HUES48 (cell line): ENCODE results near the gene FTO.

ENCODE experiments used
- H3K27ac ChIP-seq: one replicate; pipeline ENCODE4 v1.7.0; 2013; ENCODE audit warnings: low read depth, low read length, inconsistent platforms
- H3K27me3 ChIP-seq: 2 replicates; pipeline ENCODE4 v1.6.1; 2013; ENCODE audit warnings: mild to moderate bottlenecking, low read length; ENCODE audit not compliant: control insufficient read depth, insufficient read depth
- H3K36me3 ChIP-seq: 2 replicates; pipeline ENCODE4 v1.6.1; 2013; ENCODE audit warnings: low read length; ENCODE audit not compliant: control insufficient read depth, insufficient read depth
- H3K4me1 ChIP-seq: 2 replicates; pipeline ENCODE4 v1.6.1; 2013; ENCODE audit warnings: mild to moderate bottlenecking, low read length; ENCODE audit not compliant: control insufficient read depth, insufficient read depth
- H3K4me3 ChIP-seq: 2 replicates; pipeline ENCODE4 v1.5.1; 2013; ENCODE audit warnings: mild to moderate bottlenecking, low read depth, low read length
- H3K9ac ChIP-seq: 2 replicates; pipeline ENCODE4 v1.6.1; 2013; ENCODE audit warnings: mild to moderate bottlenecking, low read depth, low read length, moderate library complexity
- H3K9me3 ChIP-seq: 2 replicates; pipeline ENCODE4 v1.6.1; 2013; ENCODE audit warnings: low read length; ENCODE audit not compliant: control insufficient read depth, insufficient read depth

The FTO gene

DNA sequence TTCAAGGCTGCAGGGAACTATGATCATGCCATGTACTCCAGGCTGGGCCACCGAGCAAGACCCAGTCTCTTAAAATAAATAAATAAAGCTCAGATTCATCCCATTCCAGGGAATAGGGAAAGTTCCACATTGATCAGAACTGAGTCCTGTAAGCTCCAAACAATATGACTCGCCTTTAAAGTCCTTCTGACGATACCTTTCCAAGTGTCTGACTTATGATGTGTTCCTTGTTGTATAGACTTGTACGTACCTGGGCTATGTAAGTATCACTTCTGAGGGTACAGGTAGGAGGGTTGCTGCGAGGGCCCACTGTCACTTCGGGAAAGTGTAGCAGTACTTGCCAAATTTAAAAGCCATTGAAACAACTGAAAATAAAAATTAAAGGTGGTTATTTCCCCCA lies 329.8 kb downstream of the FTO start:
- H3K4me3 ChIP-seq = no peak overlapping the region
- no peaks in the 10 kb centered on the region for H3K36me3 ChIP-seq
- no peaks in the 10 kb centered on the region for H3K9me3 ChIP-seq
- no peak overlapping the region for H3K27ac ChIP-seq
- H3K4me1 ChIP-seq = 0 out of 2 replicates have a peak, but pooled peaks cover 2% of the 10 kb centered on the region
- H3K27me3 ChIP-seq = no peaks in the 10 kb centered on the region
- H3K9ac ChIP-seq = no peak overlapping the region

DNA sequence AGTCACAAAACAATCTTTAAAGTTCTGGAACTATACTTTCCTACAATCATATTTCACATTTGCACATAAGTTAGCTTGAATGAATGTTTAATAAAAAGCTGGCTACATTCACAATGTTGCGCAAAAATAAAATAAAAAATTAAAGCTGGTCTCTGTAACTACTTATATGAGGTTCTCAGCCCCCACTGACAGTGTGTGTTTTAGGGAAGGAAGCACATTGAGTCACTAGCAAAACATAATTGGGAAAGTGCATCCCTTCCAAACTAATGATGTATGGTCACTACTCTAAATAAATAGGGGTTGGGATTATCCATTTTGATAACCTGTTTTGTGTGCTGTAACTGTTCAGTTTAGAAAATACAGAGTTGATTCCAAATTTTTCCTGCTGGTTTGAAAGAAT lies 330.7 kb downstream of the FTO start:
- H3K4me1 ChIP-seq = 0 out of 2 replicates have a peak, but pooled peaks cover 6% of the 10 kb centered on the region
- no peaks in the 10 kb centered on the region for H3K9me3 ChIP-seq
- H3K27ac ChIP-seq = no peak overlapping the region
- no peaks in the 10 kb centered on the region for H3K27me3 ChIP-seq
- H3K9ac ChIP-seq = no peak overlapping the region
- no peaks in the 10 kb centered on the region for H3K36me3 ChIP-seq
- no peak overlapping the region for H3K4me3 ChIP-seq

DNA sequence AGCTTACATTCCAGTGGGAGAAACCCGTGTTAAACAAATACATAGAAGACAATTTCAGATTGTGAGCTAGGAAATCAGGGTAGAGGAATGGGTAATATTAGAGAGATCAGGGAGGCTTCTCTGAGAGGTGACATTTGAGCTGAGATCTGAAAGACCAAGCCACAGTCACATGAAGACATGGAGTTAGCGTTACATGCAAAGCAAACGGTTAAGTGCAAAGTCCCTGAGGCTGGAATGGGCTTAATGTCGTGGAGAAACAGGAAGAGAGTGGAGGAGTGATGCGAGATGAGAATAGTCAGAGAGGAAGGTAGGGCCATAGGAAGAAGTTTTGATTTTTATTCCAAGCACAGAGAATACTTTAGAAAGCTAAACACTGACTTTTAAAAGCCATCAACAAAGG lies 336.5 kb downstream of the FTO start:
- peaks cover 6% of the 10 kb centered on the region; the same call in 1 of the 2 replicates for H3K9me3 ChIP-seq
- H3K27ac ChIP-seq = no peak overlapping the region
- no peaks in the 10 kb centered on the region for H3K27me3 ChIP-seq
- no peaks in the 10 kb centered on the region for H3K36me3 ChIP-seq
- no peak overlapping the region for H3K4me3 ChIP-seq
- H3K4me1 ChIP-seq = 0 out of 2 replicates have a peak, but pooled peaks cover 6% of the 10 kb centered on the region
- H3K9ac ChIP-seq = no peak overlapping the region

DNA sequence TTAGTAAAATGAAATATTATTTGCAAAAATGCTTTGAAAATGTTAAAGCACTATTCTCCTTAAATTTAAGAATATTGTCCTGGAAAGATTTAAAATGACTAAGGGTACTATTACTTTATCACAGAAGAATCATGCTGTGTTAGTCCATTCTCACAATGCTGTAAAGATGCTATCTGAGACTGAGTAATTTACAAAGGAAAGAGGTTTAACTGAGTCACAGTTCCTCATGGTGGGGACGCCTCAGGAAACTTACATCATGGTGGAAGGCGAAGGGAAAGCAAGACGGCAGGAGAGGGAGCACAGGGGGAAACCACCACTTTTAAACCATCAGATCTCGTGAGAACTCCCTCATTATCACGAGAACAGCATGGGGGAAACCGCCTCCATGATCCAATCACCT lies 337.0 kb downstream of the FTO start:
- Histone ChIP-seq H3K4me1 (0 out of 2 replicates have a peak, but pooled peaks cover 6% of the 10 kb centered on the region), H3K9me3 (peaks cover 6% of the 10 kb centered on the region; the same call in 1 of the 2 replicates), H3K27me3 (no peaks in the 10 kb centered on the region), H3K27ac (no peak overlapping the region), H3K4me3 (no peak overlapping the region), H3K9ac (no peak overlapping the region), H3K36me3 (no peaks in the 10 kb centered on the region)

DNA sequence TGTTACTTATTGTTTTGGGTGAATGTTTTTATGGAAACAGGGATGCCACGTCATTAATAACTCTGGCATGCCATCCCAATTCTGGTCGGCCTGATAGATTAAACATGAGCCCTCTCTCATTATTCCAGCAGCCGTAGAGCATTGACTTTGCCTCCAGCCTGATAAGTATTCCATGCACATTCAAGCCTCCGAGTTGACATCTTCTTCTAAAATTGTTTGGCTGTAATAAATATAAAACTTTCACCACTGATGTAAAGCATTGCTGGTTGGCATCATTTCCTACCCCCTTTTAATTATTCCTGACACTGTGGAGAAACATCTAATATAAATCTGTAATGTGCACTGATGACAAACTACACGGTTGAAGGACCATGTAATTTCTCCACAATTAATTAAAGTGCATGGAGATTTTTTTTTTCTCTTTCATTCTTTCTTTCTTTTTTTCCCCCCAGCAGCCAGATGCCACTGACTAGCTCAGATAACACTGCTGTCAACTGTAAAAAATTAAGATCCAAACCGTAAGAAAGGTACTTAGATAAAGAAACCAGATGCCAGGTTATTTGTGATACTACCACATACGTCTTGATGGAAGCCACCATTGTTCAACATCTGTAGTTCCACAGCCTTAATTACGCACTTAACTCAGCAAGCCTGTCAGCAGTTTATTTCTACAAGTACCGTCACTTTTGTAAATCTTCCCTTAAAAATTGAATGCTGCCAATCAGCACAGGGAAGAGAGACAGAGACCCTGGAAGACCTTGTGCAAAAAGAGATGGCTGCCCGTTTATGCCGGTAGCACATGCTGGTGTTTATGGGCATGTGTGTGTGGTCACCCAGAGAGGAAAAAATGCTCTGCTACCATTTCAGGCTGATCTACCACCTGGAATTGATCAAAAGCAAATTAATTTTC lies 344.9 kb downstream of the FTO start:
- no peak overlapping the region for H3K9ac ChIP-seq
- peak overlapping the region; percentile 92 for H3K27ac ChIP-seq
- no peak overlapping the region for H3K4me3 ChIP-seq
- no peaks in the 10 kb centered on the region for H3K9me3 ChIP-seq
- no peaks in the 10 kb centered on the region for H3K36me3 ChIP-seq
- peaks cover 43% of the 10 kb centered on the region for H3K4me1 ChIP-seq
- H3K27me3 ChIP-seq = no peaks in the 10 kb centered on the region

DNA sequence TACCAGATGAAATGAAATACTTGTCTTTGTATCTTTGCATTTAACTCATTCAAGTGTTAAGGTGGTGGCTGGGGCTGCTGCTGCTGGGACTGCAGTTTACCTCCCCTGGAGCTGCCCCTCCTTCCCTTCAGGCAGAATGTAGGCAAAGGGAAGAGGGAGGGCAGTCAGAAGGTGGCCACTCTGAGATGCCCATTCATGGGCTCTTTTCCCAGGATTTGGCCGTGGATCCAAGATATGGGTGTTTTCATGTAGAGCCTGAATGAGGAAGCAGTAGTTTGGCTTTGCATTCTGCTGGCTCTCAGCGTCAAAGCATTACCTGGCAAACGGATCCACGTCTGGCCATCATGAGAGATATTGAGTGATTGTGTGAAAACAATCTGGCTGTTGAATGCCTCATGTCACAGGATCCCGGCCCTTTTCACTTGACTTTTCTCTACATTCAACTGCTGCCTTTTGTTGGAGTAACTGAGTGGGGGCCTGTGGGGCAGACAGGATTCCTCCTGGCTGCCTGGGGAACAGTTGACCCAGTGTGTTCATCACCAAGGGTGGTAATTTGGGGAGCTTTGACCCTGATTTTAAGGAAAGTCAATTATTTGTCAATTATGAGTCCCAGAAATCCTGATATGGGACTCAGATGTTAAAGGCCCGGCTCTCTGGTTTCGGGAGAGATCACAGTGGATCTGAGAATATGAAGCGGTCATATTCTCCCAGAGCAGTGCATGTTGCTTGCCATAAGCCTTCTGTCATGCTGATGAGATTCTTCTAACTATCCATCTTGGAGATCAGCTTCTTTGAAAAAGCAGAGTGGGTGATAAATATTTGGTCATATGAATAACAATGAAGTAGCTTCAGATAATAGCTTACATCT lies 345.9 kb downstream of the FTO start:
- Histone ChIP-seq H3K27me3 (peaks cover 5% of the 10 kb centered on the region), H3K4me1 (peaks cover 53% of the 10 kb centered on the region), H3K27ac (peak overlapping the region; percentile 92), H3K9me3 (no peaks in the 10 kb centered on the region), H3K9ac (no peak overlapping the region), H3K36me3 (no peaks in the 10 kb centered on the region), H3K4me3 (no peak overlapping the region)

DNA sequence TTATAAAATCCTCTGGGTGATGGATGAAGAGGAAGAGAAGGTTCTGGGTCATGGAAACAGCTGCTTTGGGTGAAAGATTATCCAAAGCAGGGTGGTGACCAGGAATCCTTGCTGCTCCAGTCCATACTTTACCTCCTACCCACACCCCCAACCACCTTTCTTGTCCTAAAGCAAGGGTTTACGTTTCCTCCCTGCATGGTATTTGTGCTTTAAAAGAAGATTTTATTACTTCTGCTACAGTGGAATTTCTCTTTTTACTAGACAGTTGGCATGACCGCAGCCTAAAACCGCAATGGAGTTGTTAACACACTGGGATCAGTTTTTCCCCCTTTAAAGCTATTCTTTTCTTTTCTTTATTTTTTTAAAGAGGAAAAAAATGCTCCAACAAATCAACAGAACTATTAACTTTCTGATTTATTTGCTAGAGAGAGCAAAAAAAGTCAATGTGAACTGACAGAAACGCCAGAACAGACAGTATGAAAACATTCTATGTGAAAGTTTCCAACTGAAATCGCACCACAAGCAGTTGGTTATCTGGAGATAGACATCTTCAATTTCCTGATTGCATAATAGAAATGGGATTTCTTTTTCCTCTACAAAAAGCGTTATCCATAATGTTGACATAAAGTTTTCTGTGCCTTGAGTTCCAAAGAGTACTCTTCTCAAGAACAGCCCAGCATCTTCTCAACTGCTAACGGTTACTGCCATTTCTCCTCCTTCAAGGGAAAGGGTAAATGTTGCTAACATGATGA lies 346.7 kb downstream of the FTO start:
- Histone ChIP-seq H3K9ac (no peak overlapping the region), H3K36me3 (no peaks in the 10 kb centered on the region), H3K9me3 (no peaks in the 10 kb centered on the region), H3K4me3 (no peak overlapping the region), H3K27ac (peak overlapping the region; percentile 92), H3K27me3 (peaks cover 5% of the 10 kb centered on the region), H3K4me1 (peaks cover 59% of the 10 kb centered on the region)

DNA sequence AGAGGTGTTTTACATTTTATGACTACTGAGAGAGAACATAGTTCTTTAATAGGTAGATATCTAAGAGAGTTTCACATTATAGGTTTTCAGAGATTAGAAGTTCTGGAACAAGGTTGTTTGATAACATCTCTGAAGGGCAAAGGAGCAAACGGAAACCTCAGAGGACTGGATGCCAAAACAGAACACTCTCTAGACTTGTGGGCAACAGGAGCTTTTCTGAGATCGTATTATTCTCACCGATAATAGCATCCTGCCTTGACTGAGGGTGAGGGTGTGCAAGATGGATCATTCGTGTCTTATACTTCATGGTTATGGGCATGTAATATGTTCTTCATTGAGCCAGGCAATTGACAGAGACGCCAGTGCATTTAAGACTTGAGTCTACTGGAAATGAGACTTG lies 347.9 kb downstream of the FTO start:
- Histone ChIP-seq H3K9ac (no peak overlapping the region), H3K27me3 (peaks cover 5% of the 10 kb centered on the region), H3K4me1 (peaks cover 63% of the 10 kb centered on the region), H3K4me3 (no peak overlapping the region), H3K9me3 (no peaks in the 10 kb centered on the region), H3K27ac (no peak overlapping the region), H3K36me3 (no peaks in the 10 kb centered on the region)

DNA sequence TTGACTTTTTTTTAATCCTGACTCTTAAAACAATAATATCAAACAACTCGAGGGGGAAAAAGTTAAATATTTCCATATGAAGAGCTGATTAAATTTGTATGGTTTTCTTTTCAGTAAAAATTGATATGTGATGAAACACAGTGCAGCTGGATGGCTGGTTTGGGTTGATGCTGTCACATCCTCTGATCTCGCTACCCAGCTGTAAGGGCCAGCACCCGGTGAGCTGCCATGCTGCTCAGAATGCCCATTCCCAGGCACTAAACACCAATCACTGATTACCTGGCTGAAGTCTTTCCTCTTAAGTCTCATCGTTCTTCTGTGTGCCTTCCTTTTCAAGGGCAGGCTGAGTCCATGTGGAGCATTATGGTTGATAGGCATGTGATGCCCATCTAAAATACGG lies 348.3 kb downstream of the FTO start:
- Histone ChIP-seq H3K36me3 (no peaks in the 10 kb centered on the region), H3K4me1 (peaks cover 63% of the 10 kb centered on the region), H3K9ac (no peak overlapping the region), H3K4me3 (no peak overlapping the region), H3K27me3 (peaks cover 5% of the 10 kb centered on the region), H3K27ac (no peak overlapping the region), H3K9me3 (no peaks in the 10 kb centered on the region)

DNA sequence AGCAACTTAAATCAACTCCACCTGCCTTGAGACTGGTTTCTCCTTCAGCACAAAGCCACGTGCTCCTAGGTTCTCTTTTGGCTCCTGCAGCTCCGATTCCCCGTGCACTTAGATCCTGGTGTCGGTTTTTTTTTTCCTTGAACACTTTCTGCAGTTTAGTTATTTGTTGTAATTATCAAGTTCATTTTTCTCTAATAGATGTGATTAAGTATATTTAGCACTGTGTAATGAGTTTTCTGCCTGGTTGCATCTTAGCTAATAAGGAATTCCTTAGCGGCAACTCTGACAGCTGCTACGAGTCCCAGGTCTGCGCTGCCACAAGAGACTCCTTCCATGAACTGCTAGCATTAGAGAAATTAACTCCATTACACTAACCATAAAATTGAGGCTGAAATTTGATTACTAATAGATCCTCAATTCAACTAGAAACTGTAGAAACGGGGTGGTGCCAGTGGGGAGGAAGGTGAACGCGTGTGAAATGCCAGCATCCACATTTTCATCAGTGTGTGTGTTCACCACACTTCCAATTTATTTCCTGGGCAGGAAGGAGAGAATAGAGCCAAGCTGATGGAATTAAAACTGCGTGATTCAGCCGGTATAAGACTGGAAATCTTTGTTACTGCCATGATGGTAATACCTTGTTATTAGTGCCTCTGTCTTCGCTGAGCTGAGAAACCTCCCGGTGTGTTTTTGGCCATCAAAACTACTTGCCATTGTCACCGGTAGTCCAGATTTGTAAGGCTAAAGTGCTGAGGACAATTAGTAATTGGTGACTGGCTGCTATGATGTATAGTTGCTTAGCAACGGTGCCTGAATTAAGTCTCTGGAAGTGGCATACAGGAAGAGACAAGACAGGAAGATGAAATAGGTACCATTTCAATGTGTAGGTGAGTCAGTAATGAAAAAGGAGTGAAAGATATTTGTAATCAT lies 350.2 kb downstream of the FTO start:
- no peak overlapping the region for H3K4me3 ChIP-seq
- H3K4me1 ChIP-seq = peaks cover 59% of the 10 kb centered on the region
- peaks cover 5% of the 10 kb centered on the region for H3K27me3 ChIP-seq
- no peaks in the 10 kb centered on the region for H3K36me3 ChIP-seq
- no peak overlapping the region for H3K9ac ChIP-seq
- no peaks in the 10 kb centered on the region for H3K9me3 ChIP-seq
- H3K27ac ChIP-seq = no peak overlapping the region
